Nucleus accumbens (tissue), 56 donors: ENCODE measurements around the gene VWA8.

Experiments used
- DNase-seq, 56 donors: peaks; one replicate each; lab custom pipeline; 2025; lab: John Stamatoyannopoulos, UW

Gene VWA8

DNA sequence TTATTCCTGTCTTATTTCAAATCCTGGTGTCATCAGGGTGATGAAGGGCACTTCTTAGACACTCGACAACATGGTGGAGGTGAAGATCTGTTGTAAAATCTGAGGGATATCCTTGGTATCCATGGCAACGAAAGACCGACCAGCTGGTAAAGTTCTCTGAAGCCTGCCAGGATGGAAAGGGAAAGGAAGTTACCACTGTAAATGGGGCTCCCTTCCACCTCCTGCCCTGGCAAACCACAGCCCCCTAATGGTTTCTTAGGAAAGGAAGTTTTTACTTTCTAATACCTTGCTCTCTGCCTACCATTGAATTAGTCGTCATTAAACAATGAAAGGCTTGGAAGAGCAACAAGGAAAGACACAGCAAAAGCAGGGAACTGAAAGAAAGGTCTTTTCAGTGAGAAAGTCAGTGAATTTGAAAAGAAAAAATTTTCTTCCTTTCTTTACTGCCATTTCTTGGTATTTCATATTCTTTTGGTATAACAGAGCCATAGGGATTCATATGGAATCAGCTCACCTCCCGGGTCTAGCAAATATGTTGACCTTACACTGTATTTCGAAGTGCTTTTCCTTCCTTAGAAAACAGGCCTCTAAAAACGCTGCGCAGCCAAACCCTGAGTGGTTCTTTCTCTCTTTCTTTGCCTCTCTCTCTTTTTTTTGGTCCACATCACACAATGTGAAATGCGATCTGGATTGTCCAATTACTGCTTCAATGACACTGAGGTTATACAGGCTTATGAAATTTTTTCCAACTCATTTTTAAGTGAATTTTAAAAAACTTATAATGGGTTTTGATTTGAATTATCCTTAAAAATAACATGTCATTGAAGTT, 392.6 kb downstream of the VWA8 start:
- peak in 2 of 56 donors; percentile 28 to 47 for DNase-seq

DNA sequence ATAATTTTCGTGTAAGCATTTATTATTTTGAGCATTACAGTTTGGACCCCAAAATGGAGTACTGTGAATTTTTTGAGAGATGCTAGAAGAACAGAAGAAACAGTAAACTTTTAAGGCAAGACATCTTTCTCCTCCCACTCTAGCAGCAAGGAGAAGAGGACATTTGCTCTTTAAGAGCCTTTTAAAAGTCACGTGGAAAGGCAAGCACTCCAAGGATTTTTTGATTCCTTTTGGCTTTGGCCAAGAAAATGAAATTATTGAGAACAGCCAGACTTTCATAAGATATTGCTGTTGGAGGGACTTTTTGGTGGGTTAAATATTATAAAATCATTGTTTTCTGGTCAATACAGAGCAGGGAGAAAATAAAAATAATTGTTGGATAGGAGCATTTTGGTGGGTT, 393.5 kb downstream of the VWA8 start:
- no peak for DNase-seq

DNA sequence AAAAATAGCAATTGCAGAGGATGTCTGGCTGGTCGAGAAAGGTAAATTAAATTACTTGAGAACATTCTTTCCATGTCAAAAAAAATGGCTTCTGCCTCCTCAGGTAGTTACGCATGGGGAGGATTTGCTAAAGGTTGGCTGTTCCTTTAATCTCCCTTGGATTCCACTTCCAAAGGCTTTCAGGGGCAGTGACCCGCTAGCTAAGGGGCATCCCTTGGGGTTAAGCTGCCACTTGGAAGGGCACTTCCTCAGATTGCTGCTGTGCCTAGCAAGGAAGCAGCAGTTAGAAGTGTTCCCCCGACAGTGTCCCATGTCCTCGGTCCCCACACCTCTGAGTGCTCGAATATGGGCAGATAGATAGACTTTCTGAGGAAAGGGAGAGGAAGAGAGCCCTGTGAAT, 395.1 kb downstream of the VWA8 start:
- DNase-seq: no peak

DNA sequence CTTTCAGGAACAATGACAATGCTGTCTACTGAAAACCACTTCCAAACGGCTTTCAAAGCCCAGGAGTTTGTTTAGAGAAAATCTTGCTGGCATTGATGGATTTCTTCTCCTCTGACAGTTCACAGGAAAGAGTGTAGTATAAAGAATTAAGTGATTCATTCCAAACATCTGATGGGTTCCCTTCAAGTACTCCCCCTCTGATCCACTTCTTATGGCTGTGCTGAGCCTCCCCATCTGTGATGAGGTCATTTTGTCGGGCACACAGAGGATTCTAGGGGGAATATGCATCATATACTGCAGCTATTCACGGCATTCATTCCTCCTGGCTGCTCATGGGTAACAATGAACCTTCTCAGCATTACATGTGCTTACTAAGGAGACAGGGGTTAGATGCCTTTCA, 395.7 kb downstream of the VWA8 start:
- DNase-seq: peak in 25 of 56 donors; percentile 17 to 60 (median 40)

DNA sequence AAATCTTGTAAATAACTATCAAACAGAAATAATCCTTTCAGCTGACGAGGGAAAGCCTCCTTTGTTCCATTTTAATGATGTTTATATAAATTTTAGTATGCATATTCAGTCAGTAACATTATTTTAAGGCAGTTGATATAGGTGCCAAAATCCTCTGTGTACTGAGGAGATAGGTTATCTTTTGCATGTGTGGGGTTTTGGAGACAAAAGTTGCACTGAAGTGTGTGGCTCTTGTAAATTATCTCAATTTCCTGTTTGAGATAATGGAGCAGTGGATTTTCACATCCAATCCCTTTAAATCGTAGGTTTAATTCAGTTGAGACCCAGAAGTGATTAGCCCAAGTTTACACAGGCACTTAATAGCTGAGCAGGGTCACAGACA, 396.9 kb downstream of the VWA8 start:
- DNase-seq: no peak

DNA sequence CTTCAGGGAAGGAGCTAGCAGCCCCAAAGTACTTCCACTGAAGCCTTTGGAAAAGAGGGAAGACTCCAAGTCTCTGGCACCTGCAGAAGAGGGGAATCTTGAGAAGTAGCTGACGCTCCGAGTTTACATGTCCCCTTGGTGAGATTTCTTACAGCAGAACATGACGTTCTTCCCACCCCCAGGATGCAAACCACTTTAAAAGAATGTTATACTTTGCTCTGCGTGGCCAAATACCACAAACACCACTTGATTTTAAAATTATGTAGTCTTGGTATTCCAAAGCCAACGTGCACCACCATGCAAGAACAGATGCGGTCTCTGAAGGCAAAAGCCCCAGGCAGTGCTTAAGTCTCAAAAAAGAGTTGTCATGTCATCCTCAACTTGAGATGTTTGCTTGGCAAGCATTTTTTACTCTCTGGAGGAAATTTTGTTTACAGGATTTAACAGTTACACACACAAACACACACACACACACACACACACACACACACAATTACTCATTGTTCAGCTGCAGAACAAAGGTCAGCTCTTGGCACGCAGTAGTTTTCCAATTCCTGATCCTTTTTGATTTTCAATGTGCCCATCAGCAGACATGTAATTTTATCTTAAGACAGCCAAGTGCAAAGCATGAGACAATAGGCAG, 397.4 kb downstream of the VWA8 start:
- DNase-seq: peak in 25 of 56 donors; percentile 18 to 70 (median 34)

DNA sequence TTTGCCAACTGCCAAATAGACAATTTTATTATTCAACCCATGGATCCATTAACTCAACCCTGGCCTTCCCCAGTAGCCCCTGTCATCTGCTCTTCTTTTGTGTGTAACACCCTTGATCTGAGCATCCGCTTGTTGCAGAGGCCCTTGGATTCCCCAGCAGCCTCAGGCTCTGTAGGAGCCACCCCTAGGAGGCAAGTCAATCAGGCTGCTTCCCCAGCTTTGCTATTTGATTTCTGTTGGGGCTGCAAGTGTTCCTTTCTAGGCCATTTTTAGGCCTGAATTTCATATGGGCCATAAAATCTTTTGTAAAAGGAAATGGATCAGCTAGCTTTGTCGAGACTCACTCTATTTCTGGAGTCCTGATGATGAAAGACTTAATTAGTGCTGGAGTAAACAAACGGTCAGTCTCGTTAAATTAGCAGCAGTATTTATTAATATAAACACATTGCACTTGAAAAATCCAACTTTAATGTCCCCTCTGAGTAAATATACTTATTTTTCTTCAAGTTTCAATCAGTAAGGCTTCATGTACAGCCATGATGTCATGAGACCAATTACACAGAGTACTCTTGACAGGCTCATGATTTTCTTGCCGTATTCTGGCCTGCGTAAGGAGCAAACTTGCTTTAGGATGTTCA, 398.2 kb downstream of the VWA8 start:
- DNase-seq: peak in 18 of 56 donors; percentile 7 to 72 (median 40)

DNA sequence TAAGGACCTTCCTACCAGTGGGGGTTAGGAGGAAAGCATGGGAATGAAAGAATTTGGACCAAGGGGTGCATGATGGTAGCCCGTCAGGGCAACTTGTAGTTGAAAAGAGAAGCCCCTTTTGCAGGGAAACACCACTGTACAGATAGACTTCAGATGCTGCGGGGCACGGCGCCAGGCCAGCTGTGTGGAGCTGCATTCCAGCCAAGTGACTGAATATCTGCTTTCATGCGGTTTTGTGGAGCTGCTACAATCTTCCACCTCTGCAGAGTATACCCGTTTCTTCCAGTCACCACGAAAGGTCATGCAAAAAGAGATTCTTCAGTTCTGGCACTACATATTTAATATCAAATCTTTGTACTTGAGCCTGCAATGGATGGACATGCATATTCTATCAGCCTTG, 398.8 kb downstream of the VWA8 start:
- peak in 54 of 56 donors; percentile 27 to 93 (median 81) for DNase-seq

DNA sequence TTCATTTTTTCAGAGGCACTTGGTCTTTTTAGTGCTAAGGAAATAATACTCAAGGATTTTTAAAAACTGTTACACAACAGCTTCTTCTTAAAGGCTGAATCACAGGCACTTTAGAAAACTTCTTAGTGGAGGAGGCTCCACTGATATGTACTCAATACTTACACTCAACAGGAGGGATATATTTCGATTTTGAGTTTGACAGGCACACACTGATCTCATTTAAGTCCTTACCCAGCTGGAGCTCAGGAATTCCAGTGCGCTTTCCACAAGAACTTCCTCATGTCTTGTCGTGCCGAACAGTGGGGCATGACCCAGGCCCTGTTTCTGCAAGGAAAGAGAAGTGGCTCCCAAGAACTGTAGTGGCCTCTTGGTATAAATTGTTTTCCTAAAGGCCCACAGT, 399.7 kb downstream of the VWA8 start:
- peak in 1 of 56 donors; percentile 39 for DNase-seq

DNA sequence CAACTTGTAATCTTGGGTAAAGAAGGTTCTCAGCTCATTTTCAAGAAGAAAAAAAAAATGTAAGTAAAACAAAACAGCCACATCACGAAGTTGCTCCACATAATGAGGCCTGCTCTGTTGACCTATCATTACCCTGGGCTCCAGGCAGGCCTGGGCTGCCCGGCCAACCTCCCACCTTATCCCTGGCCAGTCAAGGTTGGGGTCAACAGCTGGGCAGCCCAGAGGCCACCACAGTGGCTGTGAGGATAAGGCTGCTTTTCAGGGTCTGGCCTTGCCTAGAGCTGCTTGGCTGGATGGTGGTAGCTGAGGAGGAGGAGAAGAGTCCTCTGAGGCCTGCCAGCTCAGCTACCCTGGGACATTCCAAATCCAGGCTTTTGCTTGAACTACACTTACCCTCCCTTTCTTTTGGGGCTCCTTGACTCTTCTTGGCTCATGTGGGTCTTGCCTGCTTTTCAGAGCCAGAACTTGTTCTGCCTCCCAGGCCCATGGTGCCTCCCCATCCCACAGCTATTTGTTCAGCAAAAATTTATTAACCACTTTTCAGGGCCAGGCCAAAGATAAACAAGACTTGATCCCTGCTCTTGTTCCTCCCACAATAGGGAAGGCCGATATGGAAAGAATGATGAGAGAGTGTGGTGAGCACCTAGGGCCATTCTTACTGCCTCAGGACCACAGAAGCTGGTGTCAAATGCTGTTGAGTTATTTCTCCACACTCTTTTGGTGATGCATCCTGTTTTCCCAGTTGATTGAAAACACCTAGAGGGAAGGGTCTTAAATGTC, 401.9 kb downstream of the VWA8 start:
- DNase-seq: no peak

DNA sequence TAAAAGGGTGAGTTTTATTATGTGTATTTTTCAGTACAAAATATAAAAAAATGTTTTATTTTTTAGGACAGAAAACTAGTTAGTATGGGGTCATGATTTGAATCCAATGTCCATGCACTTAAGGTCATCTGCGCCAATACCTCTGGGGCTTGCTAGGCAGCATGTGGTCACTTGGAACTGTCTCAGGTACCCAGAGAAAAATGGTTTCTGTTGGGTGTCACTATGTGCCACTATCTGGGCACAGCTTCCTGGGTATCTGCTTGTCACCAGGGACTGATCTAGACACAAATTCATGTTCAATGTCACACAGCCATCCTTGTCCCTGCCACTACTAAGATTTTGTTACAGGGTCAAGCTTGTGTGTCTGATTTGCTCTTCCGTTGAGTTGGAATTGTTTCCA, 403.2 kb downstream of the VWA8 start:
- DNase-seq: no peak

DNA sequence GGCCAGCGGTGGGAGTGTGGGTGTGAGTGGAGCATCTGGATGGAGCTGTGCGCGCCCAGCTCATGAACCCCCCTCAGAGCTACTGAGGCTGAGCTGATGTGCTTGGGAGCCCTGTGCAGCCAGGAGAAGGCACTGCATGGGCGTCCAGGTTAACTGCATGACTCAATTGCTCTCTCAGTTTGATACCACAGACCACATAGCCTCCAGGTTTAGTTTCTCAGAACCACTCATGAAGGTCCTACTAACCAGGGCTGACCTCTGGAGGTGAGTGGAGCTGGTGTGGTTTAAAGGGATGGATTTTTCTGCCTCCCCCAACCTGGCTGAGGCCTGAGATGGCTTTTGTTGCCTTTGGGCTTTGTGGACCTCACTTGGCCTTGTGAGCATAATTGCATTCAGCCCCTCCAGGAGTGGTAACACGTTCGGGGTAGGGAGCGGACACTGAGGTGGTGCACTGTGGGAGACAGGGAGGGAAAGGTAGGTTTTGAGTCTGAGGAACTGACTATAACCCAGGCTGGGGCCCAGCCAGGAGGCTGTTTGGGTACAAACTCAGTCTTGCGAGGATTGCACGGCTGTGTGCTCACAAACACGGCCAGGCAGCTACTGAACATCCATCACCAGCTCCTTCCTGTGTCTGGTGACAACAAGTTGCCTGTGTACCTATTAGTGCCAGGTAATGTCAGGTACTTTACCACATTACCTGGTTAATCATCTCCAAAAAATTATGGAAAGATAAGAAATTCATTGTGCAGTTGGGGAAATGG, 406.1 kb downstream of the VWA8 start:
- no peak for DNase-seq

DNA sequence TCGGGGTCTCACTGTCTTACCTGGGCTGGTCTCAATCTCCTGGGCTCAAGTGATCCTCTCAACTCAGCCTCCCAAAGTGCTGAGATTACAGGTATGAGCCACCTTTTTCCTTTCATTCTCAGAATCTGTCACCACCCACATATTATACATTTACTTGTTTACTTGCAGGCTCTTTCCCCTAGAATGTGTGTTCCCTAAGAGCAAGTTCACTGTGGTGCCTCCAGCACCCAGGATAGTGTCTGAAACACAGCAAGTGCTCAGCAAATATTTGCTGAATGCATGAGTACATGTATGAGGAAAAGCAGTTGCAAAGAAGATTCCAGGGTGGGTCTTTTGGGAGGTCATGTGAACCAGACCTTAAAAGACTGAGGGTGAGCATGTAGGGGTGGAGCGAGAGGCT, 406.7 kb downstream of the VWA8 start:
- DNase-seq: no peak

DNA sequence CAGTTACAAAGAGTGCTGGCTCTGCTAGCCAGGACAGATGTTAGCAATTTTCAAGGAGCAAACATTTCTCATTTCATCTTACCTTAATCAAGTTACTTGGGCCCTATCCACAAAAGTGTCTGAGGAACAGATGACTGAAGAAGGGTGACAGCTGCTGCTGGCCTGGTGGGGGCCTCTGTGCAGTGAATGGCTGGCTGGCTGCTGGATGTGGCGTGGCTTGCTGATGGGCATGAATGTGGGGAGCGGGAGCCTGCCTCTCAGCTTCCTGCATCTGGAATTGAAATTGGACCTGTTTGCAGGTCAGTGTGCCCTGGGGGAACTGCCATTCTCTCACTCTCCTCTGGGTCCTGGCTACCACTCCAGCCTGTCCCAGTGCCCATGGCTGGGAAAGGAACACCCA, 408.9 kb downstream of the VWA8 start:
- peak in 2 of 56 donors; percentile 20 to 37 for DNase-seq

DNA sequence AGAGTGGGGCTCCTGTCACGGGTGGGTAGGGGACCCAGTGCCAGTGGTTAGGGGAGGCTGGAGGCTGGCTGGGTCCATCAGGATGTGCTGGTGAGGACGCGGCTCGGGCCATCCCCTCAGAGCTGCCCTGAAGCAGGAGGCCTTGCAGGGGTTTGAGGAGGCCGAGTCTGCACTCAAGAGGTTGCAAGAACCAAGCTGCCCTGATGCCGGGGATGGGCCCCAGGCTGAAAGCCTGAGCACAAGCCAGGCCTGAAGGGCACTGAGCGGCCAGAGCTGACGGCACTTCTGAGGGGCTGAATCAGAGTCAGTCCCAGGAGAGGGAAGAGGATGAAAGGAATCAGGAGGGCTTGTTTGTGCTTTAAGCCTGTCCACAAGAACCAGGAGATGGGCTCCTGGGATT, 410.6 kb downstream of the VWA8 start:
- no peak for DNase-seq

DNA sequence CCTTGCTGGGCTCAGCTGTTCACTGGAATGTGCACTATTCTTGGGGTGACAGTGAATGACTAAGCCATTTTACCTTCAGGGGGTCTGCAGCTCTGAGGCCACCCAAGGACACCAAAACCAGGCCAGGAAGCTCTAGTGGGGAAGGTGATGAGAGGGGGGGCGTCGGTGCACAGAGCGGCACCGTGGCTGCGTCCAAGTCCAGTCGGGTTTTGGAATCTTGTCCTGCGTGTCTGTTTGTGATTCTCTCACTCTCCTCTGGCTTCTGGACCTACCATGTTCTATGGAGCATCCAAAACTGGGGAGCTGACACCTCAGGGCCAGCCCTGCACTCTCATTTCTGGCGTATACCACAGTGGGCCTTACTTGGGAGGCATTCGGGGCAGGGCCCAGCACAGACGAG, 411.4 kb downstream of the VWA8 start:
- DNase-seq: no peak

DNA sequence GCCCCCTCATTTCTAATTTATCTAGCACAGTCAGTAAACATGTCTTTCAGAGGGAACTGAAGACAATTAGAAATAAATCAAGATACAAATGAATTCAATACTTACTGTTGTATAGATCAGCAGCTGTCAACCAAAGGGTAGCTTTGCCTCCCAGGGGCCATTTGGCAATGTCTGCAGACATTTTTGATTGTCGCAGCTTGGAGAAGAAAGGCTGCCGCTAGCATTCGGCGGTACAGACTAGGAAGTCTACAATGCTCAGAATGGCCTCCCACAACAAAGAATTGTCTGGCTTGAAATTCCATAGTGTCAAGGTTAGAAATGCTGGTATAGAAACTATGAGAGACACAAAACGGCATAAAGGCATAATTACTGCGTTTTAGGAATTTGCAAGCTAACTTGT, 412.0 kb downstream of the VWA8 start:
- DNase-seq: peak in 1 of 56 donors; percentile 5

DNA sequence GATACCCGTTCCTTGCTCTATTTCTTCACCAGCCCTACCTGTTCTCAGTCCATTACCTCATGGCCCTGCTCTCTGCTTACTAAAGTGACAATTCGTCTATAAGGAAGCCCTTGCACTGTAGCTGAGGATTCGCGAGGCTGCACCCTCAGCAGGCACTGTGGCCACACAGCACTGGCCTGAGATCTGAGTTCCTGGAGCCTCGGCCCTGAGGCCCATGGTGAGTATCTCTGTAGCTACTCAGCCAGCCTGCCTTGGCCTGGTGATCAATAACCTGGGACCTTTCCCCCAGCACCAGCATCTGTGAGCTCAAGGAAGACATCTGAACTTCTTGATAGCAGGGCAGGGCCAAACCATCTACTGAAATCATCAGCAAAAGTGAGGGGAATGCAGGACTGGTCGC, 412.9 kb downstream of the VWA8 start:
- peak in 9 of 56 donors; percentile 25 to 75 (median 63) for DNase-seq

DNA sequence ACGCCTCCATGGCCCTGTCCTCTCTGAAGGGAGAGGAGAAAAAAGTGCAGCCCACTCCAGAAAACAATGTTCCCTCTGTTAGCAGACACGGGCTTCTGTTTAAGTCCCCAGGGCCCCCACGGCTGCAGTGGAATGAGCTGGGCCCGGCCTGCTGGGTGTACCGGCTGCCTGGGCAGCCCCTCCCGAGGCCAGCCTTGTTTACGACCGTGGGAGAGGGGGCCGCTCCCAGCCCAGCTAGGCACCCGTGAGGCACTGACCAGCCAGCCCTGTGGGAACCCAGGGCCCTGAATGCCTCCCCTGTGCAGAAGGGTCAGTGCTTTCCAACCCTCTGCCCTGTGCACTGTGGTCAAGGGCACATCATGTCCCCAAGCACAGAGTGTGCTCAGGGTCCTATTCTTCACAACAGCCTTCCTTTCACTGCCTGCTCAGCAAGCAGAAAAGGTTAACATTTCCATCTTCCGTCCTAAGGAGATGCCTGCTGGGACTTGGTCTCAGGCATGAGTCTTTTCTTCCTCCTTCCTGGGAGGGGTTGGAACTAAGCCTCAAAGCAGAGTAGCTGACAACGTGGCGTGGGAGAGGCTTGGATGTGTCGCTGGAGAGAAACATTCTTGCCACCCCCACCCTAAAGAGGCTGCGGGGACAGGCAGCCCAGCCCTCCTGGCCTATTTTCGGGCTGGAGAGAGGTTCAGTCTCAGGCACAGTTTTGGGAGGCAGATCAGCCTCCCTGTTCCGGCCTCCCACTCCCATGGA, 413.5 kb downstream of the VWA8 start:
- peak in 54 of 56 donors; percentile 20 to 98 (median 93) for DNase-seq
